GM19468 (cell line): Measurements from ENCODE around the gene PDE8A.
"Not testable (repeated sequence)": the region's sequence is repeated elsewhere in the genome, so short reads cannot be mapped to it uniquely, and the experiment has no call there.

Source experiments
- ATAC-seq: cut with Tn5 transposase; IDR thresholded peaks from one replicate; pipeline ENCODE4 v1.9.1; 2021; ENCODE audit warnings: mild to moderate bottlenecking, moderate library complexity, moderate number of reproducible peaks; ENCODE audit not compliant: unreplicated experiment; ENCODE audit errors: extremely low read depth

PDE8A gene

GRCh38 chr15:85154061-85154460, 172.4 kb downstream of the PDE8A start:
- ATAC-seq: no peak

- ATAC-seq: no peak
Observed at GRCh38 chr15:85155360-85155759, 173.7 kb downstream of the PDE8A start.

- no peak for ATAC-seq
Observed at GRCh38 chr15:85155857-85156256, 174.2 kb downstream of the PDE8A start.

- no peak for ATAC-seq
Observed at GRCh38 chr15:85157344-85157743, 175.7 kb downstream of the PDE8A start.

GRCh38 chr15:85162237-85162636, 180.6 kb downstream of the PDE8A start:
- ATAC-seq: no peak

GRCh38 chr15:85164841-85165466, 183.3 kb downstream of the PDE8A start:
- ATAC-seq: no peak

GRCh38 chr15:85167568-85167967, 185.9 kb downstream of the PDE8A start:
- no peak for ATAC-seq

- no peak for ATAC-seq
Observed at GRCh38 chr15:85168642-85169173, 187.1 kb downstream of the PDE8A start.

- ATAC-seq: no peak
Observed at GRCh38 chr15:85171736-85172135, 190.1 kb downstream of the PDE8A start.

- no peak for ATAC-seq
Observed at GRCh38 chr15:85172846-85173490, 191.3 kb downstream of the PDE8A start.

- ATAC-seq: not testable (repeated sequence)
Observed at GRCh38 chr15:85173630-85174029, 192.0 kb downstream of the PDE8A start.

- no peak for ATAC-seq
Observed at GRCh38 chr15:85174521-85174920, 192.9 kb downstream of the PDE8A start.

GRCh38 chr15:85177042-85177515, 195.4 kb downstream of the PDE8A start:
- ATAC-seq: not testable (repeated sequence)

- no peak for ATAC-seq
Observed at GRCh38 chr15:85178308-85178707, 196.7 kb downstream of the PDE8A start.

- no peak for ATAC-seq
Observed at GRCh38 chr15:85179700-85180099, 198.0 kb downstream of the PDE8A start.

GRCh38 chr15:85185350-85185749, 203.7 kb downstream of the PDE8A start:
- ATAC-seq: not testable (repeated sequence)

GRCh38 chr15:85188171-85188577, 206.5 kb downstream of the PDE8A start:
- not testable (repeated sequence) for ATAC-seq
